Left renal pelvis (tissue), 4 donors: ENCODE measurements around the gene NUP188. TPM values are rescaled to one million over a fixed set of nuclear protein-coding genes. Genes with fewer than 3 reads are reported as not detected.
A peak's percentile ranks its signal among the peaks of the same experiment; 100 is the strongest.
"Not testable (repeated sequence)": the region's sequence is repeated elsewhere in the genome, so short reads cannot be mapped to it uniquely, and the experiment has no call there.

ENCODE experiments used
- DNase-seq, 4 donors: peaks; one replicate each; pipeline ENCODE4 v3.0.0-alpha.2; 2013; ENCODE audit warnings: low read depth in 4 of 4, low spot score in 3 of 4
- polyA plus RNA-seq, 4 donors: library from polyadenylated mRNA; unstranded; fragments of 120-200 nt; gene quantifications; one replicate each; pipeline ENCODE4 v1.2.1, GENCODE V29; 2013; ENCODE audit not compliant: insufficient read length in 4 of 4

The NUP188 gene
- polyA plus RNA-seq, 4 donors: 32.0 to 53.5 (median 41.4) TPM

- DNase-seq: no peak
Measured at GRCh38 chr9:128940946-128941755, 6.3 kb upstream of the NUP188 start.

DNA sequence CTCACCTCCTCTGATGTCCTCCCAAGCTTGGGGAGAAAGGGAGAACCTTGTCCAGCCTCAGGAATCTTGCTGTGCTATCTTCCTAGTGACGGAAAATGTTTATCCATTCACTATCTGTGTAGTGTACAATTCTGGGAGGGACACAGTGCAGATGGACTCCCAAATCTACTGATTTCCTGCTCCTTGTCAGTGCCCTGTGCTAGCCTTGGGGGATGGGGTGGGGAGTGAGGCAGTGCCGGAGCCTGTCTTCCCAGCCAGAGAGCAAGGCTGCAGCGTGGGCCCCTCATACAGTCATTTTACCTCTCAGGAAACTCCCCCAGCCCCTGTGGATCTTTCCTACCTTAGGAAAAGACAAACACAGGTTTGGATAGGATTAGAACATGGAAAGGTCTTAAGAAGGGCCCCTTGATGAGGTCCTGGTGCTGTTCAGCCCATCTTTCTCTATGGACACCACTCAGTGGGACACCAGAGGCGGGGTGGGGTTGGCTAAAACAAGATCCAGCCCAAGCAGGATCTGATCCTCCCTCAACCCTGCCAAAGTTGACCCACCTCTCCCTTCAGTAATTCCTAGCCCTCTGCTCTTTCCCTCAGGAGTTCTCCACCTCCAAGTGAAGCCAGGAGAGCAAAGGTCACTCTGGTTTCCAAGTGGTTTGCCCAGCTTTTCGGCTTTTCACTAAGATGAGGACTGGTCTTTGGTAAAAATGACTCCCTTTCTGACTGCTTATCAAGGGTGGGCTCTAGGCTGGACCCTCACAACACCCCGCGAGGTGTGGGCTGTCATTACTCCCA, 3.5 kb upstream of the NUP188 start:
- no peak for DNase-seq

DNA sequence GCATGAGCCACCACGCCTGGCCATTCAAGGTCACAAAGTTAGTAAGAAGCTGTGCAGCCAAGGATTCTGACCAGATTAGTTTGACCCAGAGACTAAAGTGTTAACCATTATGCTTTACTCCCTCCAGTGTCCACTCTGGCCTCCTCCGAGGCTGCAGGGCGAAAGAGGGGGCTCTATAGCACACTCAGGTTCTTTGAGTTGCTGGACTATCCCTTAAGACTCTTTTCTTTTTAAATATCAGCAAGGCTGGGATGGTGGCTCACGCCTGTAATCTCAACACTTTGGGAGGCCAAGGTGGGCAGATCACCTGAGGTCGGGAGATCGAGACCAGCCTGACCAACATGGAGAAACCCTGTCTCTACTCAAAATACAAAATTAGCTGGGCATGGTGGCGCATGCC, 2.5 kb upstream of the NUP188 start:
- DNase-seq: not testable (repeated sequence)

- no peak for DNase-seq
Measured at GRCh38 chr9:128945798-128946501, 1.5 kb upstream of the NUP188 start.

GRCh38 chr9:128946571-128947276, 775 bp upstream of the NUP188 start:
- no peak for DNase-seq

DNA sequence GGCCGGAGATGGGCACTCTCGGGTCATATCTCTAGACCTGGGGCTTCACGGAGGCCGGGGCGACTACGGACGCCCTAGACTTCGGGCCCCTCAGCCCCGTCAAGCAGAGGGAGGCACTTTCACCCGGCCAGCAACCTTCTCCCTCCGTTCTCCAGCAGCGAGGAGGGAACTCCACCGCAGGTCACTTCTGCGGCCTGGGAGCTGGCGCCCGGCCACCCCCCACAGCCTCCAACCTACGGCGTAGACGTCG, 297 bp upstream of the NUP188 start:
- DNase-seq: peak in 1 of 4 donors; percentile 2

- DNase-seq: not testable (repeated sequence)
Measured at GRCh38 chr9:128961403-128961802, 13.9 kb downstream of the NUP188 start.

- no peak for DNase-seq
Measured at GRCh38 chr9:128969491-128969890, 22.0 kb downstream of the NUP188 start.

- no peak for DNase-seq
Measured at GRCh38 chr9:128972956-128973355, 25.5 kb downstream of the NUP188 start.

- no peak for DNase-seq
Measured at GRCh38 chr9:128979111-128979510, 31.6 kb downstream of the NUP188 start.

GRCh38 chr9:128983536-128983935, 36.0 kb downstream of the NUP188 start:
- no peak for DNase-seq

GRCh38 chr9:128986671-128987070, 39.2 kb downstream of the NUP188 start:
- DNase-seq: no peak

DNA sequence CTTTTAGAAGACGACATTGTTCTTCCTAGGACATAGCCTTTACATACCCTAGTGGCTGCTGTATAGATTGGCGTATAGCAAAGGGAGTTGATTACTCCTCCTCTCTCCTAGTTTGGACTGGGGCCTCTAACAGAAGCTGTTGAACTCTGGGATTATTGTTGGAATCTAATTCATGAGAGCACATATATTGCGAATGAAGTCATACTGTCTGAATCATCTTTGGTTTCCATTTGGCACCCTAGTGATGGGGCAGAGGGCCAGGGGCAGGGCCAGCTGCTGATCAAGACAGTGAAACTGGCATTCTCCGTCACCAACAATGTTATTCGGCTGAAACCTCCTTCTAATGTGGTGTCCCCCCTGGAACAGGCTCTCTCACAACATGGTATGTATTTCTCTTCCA, 40.3 kb downstream of the NUP188 start:
- no peak for DNase-seq

- no peak for DNase-seq
Measured at GRCh38 chr9:128992995-128993394, 45.5 kb downstream of the NUP188 start.

GRCh38 chr9:128995791-128996190, 48.3 kb downstream of the NUP188 start:
- DNase-seq: no peak

DNA sequence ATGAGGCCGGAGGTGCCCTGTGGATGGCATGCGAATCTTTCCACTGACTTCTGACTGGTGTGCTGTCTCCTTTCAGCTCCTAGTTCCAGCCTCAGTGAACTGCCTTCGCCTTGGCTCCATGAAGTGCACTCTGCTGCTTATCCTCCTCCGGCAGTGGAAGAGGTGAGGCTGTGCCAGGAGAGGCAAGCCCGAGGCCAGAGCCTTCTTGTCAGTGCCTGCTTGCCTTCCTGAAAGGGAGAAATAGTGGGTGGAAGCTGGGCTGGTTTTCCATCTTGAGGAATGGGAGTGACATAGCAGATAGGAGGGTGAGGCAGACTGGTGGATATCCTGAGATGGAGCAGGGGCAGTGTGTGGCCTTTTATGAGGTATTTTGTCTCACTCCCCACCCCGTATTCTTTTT, 51.0 kb downstream of the NUP188 start:
- no peak for DNase-seq

GRCh38 chr9:128999581-129000206, 52.2 kb downstream of the NUP188 start:
- no peak for DNase-seq

GRCh38 chr9:129001504-129002325, 54.2 kb downstream of the NUP188 start:
- no peak for DNase-seq

- no peak for DNase-seq
Measured at GRCh38 chr9:129002992-129003391, 55.5 kb downstream of the NUP188 start.

DNA sequence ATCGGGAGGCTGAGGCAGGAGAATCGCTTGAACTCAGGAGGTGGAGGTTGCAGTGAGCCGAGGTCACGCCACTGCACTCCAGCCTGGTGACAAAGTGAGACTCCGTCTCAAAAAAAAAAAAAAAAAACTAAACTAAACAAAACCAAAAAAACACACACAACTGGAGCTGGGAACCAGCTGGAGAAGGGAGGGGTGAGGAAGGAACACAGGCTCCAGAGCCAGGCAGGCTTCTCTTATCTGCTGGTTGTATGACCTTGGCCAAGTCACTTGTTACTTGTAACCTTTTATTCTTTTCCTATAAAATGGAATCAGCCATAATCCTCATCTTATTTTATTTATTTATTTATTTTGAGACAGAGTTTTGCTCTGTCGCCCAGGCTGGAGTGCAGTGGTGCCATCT, 56.7 kb downstream of the NUP188 start:
- not testable (repeated sequence) for DNase-seq
